Epidermal melanocyte (primary cell): ENCODE data around the gene GAB1.

Experiments used
- DNase-seq: peaks from one replicate; pipeline ENCODE4 v3.0.0; 2011; ENCODE audit warnings: low spot score; ENCODE audit not compliant: insufficient read length

The GAB1 gene

DNA sequence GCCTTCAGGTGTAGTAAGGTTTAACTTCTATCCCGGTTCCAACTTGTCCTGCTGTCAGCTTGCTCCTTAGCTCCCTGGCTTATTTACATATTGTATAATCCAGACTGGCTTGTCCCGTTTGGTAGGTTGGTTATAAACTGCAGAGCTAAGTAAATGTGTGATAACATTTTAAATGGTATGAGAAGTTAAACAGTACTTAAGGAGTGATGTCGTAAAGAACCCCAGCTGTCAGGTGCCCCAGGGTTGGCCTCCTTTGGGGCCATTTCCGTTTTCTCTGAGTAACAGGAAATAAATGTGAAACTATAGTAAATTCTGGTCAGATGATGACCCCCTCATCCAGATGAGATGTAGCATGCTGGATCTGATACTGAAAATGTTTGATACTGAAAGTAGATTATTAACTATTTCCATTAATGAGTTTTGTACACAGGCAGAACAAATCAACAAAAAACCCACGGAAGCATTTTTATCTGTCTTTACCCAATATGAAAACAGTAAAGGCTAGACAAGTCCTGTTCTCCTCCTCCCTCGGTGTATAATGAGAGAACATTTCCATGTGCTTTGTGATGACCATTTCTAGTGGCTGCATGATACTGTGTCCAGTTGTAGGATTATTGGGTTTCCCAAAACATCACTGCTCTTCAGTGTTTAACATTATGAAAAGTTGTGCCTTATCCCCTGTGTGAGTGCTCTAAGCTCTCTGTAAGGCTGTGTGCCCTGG is 22.4 kb downstream of the GAB1 start:
- peak; percentile 13 for DNase-seq

DNA sequence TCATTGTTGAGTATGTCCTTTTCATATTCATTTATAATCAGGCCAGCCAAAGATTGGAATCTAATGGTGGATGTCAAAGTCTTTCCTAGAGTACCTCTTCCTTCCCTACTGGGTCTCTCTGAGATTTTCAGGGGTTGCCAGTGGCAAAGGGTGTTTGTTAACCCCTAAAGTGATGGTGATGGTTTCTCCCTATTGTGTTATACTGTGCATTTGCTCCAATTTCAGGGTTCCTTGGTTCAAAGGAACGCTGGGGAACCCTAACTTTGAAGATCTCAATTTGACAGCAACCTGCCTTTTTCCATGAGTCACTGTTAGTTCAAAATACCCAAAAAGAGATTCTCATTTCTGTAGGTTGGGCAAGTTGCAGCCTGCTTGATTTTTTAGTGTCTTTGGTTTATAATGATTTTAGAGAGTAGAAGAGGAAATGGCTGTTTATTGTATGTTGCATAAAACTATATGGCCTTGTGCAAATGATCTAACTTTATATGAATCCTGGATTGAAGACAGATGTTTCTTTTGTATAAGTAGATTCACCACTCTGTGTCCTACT is 23.0 kb downstream of the GAB1 start:
- DNase-seq, result no peak

DNA sequence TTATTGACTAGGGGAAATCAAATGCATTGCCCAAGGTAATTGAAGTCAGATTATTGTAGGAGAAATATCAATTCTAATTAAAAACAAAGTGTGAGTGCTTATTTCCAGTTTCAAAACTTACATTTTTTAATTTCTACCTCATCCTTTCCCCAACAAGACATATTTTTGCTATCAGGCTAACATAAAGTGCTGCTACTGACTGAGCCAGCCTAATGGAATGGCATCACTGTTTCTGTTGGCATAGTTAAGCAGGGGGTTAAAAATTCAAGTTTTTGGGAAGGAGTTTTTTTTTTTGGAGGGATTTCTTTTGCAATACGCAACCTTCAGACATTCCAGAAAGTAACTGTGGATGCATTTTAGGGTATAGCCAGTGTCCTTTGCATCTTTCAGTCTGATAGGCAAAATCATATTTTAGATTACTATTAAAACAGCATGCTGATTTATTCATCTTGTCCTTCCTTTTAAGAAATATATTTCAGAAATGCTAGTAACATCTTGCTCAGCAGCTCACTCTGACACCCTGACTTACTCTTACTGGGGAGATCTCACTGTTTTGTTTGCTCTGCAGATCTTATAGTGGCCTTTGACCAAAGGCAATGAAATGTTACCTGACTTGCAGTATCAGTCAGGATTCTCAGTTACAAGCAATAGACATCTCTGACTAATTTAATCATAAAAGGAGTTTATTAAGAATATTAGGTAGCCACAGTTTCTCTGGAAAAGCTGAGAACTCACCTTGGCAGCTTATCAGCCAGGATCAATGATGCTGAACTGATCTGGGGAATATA is 24.4 kb downstream of the GAB1 start:
- DNase-seq, result no peak

DNA sequence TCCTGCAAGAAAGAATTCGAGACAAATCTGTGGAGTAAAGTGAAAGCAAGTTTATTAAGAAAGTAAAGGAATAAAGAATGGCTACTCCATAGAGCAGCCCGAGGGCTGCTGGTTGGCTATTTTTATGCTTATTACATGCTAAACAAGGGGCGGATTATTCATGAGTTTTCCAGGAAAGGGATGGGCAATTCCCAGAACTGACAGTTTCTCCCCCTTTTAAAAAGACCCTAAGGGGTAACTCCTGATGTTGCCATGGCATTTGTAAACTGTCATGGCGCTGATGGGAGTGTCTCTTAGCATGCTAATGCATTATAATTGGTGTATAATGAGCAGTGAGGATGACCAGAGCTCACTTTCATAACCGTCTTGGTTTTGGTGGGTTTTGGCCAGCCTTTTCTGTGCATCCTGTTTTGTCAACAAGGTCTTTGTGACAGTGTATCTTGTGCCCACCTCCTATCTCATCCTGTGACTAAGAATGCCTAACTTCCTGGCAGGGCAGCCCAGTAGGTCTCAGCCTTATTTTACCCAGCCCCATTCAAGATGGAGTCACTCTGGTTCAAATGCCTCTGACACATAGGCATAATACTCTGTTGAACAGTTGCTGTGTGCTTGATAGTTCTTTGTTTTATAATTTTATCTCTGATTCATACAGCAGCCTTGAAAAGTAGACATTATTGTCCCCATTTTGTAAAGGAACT is 25.8 kb downstream of the GAB1 start:
- no peak for DNase-seq

DNA sequence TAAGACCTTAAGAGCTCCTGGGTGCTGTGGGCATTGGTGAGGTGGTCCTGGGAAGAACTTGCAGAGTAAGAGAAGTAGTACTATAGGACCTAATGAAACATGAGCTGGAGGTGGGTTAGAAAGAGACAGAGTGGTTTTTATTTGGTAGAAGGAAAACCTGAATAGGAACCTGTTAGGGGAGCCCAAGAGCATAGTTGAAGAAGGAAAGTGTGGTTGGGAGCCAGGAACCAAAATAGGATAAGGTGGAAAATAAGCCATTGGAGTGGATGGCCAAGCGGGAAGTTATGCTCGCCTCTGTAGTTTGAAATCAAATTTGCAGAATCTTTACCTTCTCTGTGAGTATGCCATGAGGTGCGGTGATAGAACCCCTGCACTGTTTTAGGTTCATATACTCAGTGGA is 26.7 kb downstream of the GAB1 start:
- no peak for DNase-seq

DNA sequence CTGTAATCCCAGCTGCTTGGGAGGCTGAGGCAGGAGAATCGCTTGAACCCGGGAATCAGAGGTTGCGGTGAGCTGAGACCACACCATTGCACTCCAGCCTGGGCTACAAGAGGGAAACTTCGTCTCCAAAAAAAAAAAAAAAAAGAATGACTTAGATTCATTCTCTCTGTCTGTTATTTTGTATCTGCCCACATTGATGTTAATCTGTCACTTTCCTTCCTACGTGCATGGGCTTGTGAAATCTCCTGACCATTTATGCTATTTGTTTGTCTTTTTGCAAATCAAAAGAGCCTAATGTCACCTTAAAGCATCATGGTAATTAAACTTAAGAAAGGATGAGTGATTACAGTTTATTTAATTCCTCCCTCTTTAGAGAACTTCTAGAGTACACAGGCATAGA is 27.4 kb downstream of the GAB1 start:
- DNase-seq, result no peak

DNA sequence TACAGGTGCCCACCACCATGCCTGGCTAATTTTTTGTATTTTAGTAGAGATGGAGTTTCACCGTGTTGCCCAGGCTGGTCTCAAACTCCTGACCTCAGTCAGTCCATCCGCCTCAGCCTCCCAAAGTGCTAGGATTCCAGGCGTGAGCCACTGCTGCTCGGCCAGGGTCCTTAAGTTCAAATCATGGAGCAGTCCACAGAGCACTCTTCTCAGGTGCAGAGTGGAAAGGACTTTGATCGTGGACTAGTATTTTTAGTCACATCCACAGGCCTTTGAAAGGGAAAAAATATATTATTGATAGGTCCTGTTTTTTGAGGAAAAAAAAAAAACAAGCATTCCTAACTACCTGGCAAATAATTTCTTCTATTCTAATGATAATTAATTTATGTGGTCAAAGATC is 31.2 kb downstream of the GAB1 start:
- DNase-seq, result no peak

DNA sequence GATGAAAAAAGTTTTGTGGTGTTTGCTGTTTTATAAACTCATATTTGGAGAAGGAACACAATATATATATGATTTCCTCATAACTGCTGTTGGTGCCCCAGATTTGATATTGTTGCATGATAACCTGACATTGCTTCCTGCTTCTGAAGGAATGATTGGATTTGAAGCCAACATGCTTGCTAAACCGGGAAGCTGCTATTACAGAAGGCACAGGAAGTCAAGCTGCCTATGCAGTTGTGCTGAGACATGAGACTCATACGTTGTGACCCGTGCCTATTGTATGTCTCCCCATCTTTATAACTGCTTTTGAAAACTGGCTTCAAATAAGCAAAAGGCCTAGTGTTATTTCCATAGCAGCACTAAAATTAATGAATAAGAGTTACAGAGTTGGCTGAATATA is 32.9 kb downstream of the GAB1 start:
- DNase-seq, result no peak

DNA sequence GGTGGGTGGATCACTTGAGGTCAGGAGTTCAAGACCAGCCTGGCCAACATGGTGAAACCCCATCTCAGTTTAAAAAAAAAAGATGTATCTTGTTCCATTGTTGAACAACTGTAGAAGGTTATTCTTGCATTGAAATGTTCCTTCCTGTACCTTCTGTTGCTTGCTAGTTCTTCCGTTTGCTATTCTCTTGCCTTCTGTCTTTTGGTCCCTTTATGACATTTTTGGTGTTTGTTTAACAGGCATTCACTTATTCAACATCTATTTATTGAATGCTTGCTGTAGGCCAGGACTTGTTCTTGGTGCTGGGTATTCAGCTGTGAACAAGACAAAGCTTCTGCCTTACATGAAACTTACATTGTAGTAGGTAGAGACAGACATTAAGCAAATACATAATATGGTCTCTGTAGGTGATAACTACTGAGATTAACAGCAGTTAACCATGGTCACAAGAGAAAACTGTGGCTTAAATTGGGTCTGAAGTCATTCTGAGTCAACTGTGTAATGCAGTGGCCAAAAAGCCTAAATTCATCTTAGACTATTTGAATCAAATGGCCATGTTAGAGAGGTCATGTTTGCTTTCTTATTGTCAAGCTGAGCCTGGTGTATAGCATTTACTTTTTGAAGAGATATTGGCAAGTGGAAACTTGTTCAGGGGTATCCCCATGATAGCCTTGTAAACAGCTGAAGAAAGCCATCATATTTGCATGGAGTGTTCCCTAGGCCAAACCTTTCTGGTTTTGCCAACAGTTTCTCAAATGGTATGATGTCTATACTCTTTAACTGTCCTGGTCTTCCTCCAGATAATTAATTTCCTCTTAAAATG is 35.6 kb downstream of the GAB1 start:
- DNase-seq, result no peak

DNA sequence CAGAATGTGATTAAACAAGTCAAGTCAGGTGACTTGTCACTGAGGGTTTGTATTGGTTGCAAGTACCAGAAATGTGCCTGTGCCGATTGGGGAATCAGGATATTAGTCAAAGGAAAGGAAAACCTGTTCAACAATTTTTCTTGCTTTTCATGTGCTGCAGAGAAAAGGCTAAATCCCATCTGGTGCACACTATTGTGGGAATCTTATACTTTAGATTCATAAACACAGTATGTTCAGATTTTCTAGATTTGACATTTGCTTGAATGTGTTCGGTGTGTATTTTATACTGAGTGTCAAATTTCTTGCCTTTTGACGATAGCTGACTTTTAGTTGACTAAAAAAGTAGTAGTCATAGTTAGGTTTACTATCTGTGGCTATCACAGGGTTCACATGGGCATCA is 37.6 kb downstream of the GAB1 start:
- no peak for DNase-seq

DNA sequence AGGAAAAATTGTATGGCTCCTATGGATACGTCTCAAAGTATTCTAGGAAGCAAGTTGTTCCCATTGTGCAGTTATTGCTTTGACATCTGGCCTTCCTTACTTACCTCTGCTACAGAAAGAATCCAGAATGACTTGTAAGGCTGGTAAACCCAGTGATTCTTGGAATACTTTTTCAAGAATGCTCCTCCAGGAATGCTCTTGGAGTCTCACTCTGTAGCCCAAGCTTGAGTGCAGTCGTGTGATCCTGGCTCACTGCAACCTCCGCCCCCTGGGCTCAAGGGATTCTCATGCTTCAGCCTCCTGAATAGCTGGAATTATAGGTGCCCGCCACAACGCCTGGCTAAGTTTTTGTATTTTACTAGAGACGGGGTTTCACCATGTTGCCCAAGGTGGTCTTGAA is 38.1 kb downstream of the GAB1 start:
- DNase-seq, result no peak

DNA sequence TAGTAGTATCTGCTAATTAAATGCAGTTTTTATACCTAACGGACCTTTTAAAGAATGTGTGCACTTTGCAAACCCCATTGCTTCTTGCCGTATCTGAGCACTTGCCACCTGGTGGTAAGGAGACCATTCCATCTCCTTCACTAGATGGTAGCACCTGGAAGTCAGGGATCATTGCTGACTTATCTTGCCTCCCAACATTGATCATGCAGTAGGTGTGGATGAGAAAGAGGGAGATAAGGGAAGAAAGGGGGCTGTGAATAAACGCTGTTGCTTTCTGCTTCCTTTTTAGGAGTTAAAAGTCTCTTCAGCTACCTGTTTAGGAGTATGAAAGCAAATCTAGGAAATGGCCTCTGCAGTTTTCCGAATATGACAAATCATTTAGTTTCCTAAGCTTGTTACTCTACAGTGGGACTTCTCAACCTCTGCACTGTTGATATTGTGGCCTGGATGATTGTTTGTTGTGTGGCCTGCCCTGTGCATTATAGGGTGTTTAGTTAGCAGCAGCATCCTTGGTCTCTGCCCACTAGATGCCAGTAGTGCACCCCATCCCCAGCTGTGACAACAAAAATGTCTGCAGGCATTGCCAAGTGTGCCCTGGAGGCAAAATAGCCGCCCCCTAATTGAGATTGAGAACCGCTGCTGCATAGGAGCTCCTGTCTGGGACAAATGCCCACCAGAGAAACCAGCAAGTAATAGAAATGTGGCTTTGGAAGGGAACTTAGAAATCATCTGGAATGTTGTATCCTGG is 38.8 kb downstream of the GAB1 start:
- DNase-seq, result no peak

DNA sequence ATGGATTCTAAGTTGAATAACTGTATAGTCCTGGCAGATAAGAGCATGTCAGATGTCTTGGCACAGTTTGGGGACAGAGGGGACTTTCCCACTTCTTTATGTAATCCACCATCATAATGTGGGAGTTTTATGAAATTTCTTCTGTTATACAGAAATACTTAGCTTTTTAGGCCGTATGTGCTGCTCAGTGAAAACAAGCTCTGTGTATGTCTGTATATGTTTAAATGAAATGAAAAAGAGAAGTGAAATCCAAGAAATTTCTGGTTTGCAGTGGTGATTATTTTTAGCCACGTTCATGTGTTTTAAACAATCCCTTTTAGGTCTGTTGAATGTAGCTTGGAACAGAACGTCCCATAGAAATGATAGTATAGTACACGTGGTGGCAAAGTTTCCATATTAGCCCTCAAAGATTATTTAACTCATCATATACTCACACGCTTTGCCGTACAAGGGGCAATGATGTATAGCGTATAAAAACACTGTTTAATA is 41.0 kb downstream of the GAB1 start:
- DNase-seq, result no peak

DNA sequence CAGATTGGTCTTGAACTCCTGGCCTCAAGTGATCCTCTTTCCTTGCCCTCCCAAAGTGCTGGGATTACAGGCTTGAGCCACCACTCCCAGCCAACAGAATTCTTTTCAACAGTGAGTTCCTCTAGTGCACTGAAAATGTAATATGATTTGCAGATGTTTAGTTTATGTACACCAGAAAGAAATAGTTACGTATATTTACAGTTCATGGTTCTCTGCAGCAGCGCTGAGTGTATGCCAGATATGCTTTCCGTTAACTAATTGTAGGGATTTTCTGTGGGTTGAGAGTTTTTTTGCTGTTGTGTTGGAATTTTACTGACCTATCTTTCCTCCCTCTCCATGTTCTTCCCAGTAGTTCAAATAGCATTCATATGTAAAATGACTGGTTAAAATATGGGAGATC is 44.0 kb downstream of the GAB1 start:
- DNase-seq, result no peak

DNA sequence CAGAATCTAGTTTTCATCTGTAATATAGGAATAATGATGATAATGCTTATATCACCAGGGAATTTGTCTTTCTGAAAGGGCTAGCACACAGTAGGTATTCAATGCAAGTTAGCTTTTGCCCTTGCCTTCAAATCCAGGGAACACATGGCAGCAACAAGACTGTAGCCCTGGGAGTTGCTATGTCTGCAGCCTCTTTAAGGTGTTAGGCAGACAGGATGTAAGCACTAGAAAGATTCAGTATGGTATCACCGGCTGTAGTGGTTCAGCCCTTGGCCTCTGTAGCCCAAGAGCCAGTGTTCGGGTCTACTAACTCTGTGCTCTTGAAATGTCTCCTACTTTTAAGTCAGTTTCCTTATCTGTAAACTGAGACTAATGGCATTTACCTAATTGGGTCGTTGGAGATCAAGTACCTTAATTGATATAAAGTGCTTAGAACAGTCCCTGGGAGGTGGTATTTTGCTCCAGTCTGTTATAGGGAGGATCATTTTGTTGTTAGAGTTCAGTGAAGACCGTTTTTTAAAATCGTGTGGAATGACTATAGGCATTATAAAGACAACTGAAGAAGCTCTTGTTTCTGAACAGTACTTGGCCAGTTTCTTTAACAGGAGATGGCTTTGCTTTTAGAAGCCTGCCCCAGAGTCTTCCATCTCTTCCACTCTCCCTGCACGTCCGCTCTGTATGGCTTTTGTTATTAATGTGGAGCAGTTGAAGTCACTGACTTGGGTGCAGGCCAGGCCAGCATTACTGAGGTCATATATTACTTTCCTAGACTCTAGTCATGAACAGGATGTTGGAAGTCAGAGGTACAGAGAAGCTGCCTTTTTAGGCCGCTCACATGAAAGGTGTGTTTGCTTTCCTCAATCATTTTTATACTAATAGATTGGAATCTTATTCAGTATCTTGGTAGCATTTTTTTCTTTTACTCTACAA is 44.8 kb downstream of the GAB1 start:
- no peak for DNase-seq

DNA sequence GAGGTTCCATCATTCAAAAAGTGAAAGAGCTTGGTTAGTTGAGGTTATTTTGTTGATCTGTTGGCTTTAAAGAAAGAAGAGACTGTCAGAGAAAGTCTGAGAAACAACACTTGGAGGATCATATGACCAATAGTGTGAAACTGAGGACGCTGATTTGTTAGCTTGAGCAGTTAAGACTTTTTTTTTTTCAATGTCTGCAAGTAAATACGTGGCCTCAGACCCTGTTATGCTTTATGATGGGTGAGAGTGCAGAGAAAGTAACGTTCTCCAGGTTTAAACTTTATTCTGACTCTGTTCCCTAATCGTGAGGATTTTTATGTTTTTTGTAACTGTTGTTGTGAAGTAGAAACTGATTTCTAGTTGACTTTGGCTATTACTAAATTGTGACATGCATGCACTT is 45.9 kb downstream of the GAB1 start:
- no peak for DNase-seq

DNA sequence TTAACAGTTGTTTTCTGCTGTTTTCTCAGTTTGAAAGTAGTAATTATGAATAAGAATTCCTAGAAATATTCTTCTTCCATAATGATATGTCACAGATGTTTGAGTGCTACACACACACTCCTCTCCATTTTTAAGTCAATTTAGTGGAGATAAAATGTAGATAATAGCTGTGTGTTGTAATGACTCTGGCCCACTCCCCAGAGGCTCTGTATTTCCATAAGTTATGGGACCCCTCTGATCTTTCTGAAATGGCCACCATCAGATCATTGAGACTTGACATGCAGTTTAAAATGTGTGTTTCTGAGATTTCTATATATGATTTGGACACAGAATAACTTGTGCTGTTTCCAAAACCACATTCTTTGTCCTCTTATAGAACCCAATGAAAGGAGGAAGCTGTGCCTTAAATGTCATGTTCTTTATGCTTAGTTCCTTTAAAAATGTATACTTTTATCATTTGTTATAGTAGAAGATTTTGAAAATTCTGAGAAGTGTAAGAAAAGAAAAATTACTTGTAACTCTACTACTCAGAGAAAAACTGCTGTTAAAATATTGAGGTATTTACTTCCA is 46.4 kb downstream of the GAB1 start:
- no peak for DNase-seq

DNA sequence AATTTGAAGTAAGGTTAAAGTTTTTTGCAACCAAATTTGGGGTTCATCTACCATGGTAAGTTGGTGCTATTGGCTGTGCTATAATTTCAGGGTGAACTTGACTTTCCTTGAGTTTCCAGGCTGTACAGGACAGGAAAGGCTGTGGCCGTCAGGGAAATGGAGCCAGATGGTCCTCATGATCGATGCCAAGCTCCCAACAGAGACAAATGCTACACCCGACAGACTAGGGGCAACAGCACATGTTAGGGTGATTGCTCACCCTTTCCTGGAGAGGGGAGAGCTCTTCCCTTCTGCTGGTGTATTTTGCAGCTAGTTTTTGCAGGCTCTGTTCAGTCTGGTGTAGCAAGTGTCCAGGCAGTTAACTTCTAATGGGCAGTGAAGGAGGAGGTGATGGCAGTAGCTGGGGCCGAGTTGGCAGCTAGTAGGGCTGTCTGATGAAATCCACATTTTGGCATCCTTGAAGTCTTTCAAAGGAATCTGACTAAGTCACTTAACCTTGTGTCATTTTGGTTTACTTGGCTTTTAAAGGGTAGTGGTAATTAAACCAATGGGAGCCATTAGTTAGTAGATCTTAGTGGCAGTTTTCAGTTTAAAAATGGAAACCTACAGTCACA is 47.8 kb downstream of the GAB1 start:
- DNase-seq, result no peak

DNA sequence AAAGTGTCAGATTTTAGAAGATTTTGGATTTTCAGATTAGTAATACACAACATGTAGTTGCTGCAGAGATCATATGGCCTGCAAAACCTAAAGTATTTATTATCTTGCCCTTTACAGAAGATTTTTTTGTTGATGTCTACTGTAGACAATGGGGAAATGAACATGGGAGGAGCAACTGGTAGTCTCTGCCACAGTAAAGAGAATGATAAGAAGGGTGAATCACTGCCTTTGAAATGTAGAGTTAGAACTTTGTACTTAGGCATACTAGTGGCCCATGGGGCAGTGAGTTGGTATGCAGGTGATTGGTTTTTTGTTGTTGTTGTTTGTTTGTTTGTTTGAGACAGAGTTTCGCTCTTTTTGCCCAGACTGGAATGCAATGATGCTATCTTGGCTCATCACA is 50.1 kb downstream of the GAB1 start:
- no peak for DNase-seq
